PFSK-1 (cell line): Measurements from ENCODE around the gene ZNF710.

ENCODE experiments used
- REST ChIP-seq, 2 experiments: IDR thresholded peaks; 2 replicates each; pipeline versions ENCODE4 v1.6.1 to v1.8.0; 2011 to 2012; ENCODE audit warnings: low read depth in 2 of 2, low read length in 2 of 2, control low read depth in 1 of 2, inconsistent platforms in 1 of 2, mild to moderate bottlenecking in 1 of 2, moderate library complexity in 1 of 2; ENCODE audit not compliant: insufficient read depth in 1 of 2
- TAF1 ChIP-seq: IDR thresholded peaks from 2 replicates; pipeline ENCODE4 v1.6.1; 2012; ENCODE audit warnings: low read length, control low read depth, borderline replicate concordance; ENCODE audit not compliant: insufficient read depth

GRCh38 chr15:89991312-89991711 is 9.8 kb upstream of the ZNF710 start:
- TF ChIP-seq TAF1 (no peak), REST (IDR thresholded peaks at IDR 0.05; ENCODE audit: insufficient read depth in 1 of 2, low read depth in 2 of 2, low read length in 2 of 2) (no peak)
